ENCODE results near the gene SHLD2.
A peak's percentile ranks its signal among the peaks of the same experiment; 100 is the strongest.
"Not testable (repeated sequence)": the region's sequence is repeated elsewhere in the genome, so short reads cannot be mapped to it uniquely, and the experiment has no call there.

The SHLD2 gene

DNA sequence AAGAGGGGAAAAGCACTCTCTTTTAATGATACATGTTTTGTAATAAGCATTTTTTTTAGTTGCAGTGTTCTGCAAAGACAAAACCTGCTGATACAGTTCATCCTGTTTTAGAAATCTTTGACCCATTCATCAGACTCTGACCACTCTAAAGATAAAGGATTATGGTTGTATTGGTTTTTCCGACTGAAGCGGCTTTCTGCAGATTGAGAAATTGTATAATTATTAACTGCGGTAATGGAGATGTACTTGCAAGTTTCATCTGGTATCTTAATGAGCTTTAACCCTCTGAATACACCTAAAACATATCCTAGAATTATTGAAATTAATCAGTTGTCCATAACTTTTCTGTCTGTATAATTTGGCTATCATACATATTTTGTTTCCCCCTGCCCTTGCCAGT lies 50.6 kb downstream of the SHLD2 start:
- DNase-seq (ENCODE audit: low spot score), result not testable (repeated sequence)

DNA sequence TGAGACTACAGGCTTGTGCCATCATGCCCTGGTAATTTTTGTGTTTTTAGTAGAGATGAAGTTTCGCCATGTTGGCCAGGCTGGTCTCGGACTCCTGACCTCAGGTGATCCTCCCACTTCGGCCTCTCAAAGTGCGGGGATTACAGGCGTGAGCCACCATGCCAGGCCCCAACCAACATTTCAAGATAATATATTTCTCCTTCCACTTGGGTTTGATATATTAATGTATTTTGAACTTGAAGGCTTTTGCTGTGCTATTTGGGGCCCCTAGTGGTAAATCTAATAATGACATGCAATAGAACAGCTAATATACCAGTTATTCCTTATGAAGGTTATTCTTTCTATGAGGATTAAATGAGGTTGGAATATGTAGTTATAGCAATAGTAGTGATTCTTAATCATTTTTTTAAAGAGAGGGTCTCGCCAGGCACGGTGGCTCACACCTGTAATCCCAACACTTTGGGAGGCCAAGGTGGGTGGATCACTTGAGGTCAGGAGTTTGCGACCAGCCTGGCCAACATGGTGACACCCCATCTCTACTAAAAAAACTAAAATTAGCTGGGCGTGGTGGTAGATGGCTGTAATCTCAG lies 54.1 kb downstream of the SHLD2 start:
- DNase-seq (ENCODE audit: low spot score), result not testable (repeated sequence)

DNA sequence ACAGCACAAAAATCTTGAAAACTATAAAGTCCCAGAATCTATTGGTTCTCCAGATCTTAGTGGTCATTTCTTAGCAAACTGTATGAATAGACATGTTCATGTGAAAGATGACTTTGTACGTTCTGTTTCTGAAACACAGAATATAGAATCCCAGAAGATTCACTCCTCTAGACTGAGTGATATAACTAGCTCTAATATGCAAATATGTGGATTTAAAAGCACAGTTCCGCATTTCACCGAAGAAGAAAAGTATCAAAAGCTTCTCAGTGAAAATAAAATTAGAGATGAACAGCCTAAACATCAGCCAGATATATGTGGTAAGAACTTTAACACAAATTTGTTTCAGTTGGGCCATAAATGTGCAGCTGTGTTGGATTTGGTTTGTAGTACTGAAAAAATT lies 56.5 kb downstream of the SHLD2 start:
- not testable (repeated sequence) for DNase-seq (ENCODE audit: low spot score)

DNA sequence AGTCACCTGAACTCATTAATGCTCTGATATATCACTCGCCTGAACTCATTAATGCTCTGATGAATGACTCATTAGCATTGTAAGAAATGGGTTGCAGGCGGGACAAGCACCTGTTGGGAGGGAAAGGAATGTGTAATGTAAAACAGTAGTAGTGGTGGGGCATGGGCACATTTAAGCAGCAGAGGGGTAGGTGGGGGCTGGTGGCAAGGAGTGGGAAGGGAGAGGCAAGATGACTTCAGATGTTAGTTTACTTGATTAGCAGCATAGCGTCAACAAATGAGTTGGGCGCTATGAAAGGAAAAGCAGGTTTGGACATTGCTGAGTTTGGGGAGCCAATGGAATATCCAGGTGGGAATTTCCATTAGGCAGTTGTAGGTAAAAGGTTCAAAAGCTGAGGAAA lies 61.8 kb downstream of the SHLD2 start:
- DNase-seq (ENCODE audit: low spot score), result not testable (repeated sequence)

DNA sequence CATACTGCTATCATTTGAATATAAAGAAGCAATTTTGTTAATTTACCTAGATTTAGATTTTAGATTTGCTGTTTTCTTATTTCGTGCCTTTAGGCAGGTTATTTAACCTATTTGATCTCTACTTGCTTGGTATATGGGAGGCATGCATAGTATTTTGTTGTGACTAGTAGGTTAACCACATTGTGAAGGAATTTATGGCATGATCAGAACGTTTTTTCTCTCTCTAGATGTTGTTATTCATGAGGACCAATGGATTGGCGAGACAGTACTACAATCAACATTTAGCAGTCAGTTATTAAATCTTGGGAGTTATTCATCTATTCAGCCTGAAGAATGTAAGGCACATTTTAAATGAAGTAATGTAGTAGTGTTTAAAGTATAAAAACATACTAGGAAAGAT lies 62.8 kb downstream of the SHLD2 start:
- not testable (repeated sequence) for DNase-seq (ENCODE audit: low spot score)

DNA sequence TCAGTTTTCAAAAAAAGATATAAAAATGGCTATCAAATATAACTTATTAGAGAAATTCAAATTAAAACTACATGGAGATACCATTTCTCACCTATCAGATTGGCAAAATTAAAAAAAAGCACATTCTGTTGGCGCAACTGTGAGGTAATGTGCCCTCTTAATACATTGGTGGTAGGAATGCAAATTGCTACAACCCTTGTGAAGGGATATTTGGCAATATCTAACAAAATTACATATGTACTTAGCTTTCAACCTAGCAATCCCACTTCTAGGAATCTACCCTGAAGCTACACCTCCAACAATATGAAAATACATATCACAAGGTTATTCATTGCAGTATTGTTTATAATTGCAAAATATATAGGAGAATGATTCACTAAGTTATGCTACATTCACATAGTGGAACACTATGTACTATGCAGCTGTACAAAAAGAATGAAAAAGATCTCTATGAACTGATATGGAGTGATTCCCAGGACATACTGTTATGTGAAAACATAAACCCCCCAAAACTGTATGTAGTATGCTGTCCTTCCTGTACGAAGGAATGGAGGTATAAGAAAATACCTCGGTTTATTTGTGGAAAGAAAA lies 67.8 kb downstream of the SHLD2 start:
- not testable (repeated sequence) for DNase-seq (ENCODE audit: low spot score)

DNA sequence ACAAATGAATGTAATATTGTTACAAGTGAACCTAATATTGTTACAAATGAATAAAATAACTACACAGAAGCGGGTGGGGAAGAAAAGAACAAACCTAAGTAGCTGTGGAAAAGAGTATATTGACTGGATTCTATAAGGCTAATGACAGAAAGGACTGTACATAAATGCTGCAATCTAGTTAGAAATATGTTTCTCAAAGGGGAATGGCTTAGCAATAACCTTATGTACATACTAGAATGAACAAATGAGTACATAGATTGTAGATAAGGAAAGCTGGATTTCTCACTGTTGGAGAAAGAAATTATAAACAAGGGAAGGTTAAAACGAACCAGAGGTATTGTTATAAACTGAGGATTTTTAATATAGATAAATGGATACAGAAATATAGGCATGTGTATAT lies 68.4 kb downstream of the SHLD2 start:
- DNase-seq (ENCODE audit: low spot score), result not testable (repeated sequence)

DNA sequence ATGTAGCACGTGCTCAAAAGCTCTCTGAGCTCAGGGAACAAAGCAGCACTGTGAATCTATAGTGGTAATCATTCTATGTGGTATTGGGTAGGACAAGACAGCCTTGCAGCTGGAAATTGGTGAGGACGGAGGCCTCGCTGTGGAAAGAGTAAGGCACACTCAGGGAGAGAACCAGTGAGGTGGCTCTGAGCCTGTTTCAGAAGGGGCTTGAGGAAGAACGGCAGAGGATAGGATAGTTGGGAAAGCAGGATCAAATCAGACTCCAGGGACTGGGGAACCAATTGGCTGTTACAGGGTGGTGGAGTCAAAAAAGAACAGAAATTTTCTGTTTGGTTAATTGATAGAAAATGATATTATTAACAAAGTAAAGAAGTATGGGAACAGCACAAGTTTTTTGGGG lies 74.9 kb downstream of the SHLD2 start:
- not testable (repeated sequence) for DNase-seq (ENCODE audit: low spot score)

DNA sequence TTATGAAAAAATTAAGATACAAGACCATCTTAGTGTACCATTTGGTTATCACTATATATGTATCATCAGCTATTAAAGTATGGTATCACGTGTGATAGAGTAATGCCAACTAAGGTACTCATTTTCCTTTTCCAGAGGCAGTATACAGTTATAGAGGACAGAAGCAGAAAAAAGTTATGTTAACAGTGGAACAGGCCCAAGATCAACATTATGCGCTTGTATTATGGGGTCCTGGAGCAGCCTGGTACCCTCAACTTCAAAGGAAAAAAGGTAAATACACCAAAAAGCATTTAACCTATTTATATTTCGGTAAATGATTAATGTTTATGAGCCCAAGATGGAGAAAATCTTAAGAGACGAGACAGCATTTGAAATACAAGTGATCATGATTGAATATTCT lies 75.7 kb downstream of the SHLD2 start:
- not testable (repeated sequence) for DNase-seq (ENCODE audit: low spot score)

DNA sequence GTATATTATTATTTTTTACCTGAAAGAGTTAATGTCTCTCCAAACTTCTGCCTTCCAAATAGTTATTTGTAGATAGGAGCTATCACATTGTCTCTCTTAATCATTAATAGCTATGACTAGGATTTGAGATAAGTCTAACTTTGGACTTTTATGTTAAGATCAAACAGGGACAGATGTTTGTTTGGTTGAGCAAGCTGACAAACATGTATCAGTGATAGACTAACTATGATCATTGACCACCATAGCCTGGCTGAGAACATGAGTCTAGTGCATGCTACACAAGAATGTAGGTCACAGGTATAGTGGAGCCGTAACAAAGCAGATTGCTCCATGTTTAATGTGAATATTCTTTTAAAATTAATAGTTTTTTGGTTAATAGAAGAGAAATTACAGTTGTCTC lies 76.7 kb downstream of the SHLD2 start:
- not testable (repeated sequence) for DNase-seq (ENCODE audit: low spot score)

DNA sequence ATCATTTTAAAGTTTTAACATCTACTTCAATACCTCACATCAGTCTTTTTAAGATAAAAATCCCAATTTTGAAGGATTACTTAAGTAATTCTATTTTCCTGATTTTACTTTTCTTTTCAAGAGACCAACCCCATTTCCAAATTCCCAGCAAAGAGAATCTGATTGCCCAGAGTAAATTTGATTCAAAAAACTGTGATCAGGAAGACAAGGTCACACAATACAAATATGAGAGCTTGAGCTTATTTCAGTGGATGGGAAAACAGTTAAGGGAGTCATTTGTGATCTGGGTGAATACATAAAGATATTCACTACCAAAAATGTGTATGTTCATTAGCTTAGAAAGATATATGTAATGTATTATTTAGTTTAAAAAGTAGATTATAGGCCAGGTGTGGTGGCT lies 77.2 kb downstream of the SHLD2 start:
- not testable (repeated sequence) for DNase-seq (ENCODE audit: low spot score)

DNA sequence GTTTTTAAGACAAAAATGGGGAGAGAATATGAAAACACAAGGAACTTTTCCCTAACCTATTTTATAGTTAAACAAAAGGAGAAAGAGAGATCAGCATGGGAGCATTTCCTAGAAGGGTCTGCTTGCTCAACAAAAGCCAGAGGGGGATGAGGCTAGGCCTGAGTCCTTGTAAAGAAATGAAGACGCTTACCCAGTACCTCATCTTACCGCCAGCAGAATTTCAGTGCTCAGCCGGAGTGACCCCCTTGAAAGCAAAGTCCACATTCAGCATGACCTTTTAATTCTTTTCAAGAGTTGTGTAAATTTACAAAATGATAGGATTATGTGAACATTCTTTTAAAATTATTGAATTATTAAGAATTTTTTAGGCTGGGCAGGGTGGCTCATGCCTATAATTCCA lies 82.6 kb downstream of the SHLD2 start:
- not testable (repeated sequence) for DNase-seq (ENCODE audit: low spot score)

DNA sequence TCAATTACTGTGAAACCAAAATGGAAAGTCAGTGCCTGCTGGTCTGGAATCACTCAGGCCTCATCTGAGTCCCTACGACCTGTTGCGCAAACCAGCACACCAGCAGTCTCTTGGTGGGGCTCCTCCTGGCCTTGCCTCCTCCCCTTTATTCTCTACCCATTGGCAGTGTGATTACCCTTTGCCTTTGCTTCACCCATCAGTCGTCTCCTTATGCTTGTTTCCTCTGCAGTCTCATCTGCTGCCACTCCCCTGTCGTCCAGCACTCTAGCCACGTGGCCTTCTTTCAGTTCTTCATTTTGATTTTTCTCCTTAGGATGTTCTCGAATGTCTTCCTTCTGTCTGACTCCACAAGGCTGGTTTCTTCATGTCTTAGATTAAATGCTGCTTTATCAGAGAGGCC lies 89.4 kb downstream of the SHLD2 start:
- peak; percentile 2 for DNase-seq (ENCODE audit: low spot score)

DNA sequence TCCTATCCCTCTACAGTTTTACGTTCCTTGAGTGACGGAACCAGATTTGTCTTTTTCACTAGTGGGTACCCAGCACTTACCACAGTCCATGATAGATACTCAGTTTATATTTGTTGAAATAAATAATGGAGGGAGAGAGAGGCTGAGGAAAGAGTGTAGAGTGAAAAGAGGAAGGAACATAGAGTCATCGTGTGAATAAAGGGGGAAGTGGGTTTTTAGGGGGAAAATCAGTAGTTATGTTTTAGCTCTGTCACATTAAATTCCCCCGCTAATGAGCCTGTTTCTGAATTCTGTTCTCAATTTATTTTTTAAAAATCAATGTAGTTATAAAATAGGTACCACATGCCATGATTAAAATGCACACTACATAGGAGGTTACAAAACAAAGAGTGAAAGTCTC lies 91.0 kb downstream of the SHLD2 start:
- DNase-seq (ENCODE audit: low spot score), result not testable (repeated sequence)

DNA sequence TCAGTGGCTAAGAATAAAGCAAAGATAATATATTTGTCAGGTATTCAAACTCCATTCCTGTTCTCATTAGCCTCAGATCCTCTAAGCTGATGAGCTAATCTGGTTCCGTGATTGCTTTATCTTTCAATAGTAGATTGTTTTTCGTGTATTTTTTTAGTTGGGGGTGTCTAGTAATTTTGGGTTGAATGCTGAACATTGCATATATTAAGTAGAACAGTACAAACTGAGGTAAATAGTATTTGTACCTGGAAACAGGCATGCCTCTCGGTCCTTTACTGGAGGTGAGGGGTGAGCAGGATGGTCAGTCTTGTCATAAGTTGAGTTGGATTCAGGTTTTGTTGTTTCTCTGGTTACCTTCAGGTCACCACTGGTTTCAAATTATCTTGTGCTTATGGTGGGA lies 92.6 kb downstream of the SHLD2 start:
- not testable (repeated sequence) for DNase-seq (ENCODE audit: low spot score)

DNA sequence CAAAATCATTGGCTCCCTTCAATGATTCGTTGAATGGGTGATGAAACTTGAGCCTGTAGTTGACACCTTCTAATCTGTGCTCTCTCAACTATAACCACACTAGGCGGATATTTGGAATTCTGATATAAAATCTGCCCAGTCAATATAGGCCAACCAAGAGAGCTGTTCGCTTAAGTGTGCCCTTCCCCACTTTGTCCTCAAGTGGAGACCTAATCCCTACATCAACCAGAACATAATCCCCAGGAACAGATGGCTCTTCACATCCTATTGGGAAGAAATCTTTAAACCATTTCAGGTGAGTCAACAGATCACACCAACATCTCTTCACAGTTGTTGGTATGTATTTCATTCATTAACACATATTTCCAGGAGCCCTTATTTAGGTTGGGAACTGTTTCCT lies 96.8 kb downstream of the SHLD2 start:
- not testable (repeated sequence) for DNase-seq (ENCODE audit: low spot score)

DNA sequence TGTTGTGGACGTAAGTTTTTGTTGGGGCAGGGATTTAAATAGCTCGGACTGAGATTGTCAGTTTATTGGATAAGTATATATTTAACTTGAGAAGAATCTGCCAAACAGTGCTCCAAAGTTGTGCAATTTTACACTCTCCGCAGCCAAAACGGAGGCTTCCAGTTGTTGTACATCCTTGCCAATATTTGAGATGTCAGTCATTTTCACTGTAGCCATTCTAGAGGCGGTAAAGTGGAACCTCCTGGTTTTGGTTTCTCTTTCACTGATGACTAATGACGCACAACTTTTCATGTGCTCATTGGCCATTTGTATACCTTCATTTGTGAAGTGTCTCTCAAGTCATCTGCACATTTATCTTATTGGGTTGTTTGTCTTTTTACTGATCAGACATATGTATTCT lies 105.9 kb downstream of the SHLD2 start:
- not testable (repeated sequence) for DNase-seq (ENCODE audit: low spot score)

DNA sequence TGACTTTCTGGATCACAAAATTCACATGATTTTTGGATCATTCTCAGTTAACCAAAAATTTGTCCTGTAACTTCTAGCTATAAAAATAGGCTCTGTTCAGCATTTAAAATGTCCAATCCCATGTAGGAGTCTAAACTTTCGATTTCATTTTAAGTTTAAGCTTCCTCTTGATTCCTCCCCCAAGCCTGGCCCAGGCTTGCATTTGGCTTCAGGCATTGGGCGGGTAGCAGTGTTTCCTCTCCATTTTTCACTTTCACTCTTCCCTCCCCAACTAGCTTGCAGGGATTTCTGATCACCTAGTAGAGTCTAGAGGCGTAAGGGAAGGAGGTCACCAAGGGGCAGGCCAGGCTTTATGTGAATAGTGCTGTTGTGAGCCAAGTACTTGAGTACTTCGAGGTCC lies 109.8 kb downstream of the SHLD2 start:
- not testable (repeated sequence) for DNase-seq (ENCODE audit: low spot score)

DNA sequence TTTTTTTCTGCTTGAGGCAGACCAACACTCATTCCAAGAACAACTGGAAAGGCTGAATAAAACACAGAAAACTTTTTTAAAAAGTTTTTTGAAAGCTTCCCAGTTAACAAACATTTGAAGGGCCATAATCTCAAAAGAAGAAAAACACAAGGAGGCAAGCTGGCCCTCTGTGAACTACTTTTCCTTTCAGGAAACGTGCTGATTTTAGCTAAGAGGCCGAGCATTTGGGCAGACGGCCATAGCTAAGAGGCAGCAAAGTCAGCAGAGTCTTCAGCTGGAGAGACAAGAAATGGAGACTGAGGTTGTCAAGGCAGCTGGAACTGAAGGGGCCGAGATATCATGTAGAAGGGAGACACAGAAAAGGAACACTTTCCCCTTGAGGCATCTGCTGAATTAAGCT lies 111.9 kb downstream of the SHLD2 start:
- DNase-seq (ENCODE audit: low spot score), result not testable (repeated sequence)

DNA sequence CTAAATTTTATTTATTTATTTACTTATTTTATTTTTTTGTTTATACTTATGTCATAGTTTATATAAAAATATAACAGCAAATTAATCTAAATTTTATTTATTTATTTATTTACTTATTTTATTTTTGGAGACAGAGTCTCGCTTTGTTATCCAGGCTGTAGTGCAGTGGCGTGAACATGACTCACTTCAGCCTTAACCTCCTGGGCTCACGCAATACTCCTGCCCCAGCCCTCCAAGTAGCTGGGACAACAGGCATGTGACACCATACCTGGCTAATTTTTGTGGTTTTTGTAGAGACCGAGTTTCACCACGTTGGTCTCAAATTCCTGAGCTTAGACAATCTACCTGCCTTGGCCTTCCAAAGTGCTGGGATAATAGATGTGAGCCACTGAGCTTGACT lies 115.3 kb downstream of the SHLD2 start:
- DNase-seq (ENCODE audit: low spot score), result not testable (repeated sequence)

DNA sequence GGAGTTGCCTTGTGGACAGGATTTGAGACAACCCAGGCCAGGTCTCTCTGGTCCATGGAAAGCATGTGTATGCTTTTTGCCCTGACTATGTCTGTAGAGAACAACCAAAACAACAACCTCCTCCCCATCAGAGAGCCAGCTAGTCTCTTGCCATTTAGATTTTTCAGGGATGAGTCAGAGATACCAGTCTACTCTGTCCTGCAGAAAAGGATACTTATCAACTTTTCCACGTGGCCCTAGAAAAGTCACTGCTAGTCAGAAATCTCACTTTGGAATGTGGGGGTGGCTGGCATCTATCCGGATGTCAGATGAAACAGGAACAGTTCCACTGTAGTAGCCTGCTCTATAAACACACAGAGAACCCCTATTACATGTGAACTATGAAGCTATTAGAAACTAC lies 116.8 kb downstream of the SHLD2 start:
- DNase-seq (ENCODE audit: low spot score), result not testable (repeated sequence)

DNA sequence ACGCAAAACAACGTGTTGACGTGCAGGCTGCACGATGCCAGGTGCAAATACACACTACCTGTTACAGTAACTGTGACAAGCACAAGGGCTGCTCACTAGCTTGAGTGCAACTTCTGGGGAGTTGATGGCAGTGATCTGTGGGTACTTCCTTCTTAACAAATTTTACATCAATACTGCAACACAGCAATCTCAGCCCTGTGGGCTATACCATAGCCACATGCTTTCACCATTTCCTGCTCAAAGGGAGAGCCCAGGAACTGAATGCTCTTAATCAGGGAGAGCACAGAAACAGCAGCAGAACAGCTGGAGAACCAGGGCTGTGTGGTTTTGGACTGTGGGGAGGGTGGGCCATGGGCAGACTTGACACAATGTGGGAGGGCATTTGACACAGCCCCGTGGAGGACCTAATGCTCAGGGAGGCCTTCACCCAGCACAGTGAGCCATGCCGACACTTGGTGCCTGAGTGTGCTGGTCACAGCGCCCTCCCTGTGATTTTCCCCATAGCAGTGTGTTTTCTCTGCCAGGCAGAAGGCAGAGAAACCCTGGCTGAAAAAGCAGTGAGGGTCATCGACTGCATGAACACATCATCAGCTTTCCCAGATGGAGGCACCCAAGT lies 118.3 kb downstream of the SHLD2 start:
- not testable (repeated sequence) for DNase-seq (ENCODE audit: low spot score)

DNA sequence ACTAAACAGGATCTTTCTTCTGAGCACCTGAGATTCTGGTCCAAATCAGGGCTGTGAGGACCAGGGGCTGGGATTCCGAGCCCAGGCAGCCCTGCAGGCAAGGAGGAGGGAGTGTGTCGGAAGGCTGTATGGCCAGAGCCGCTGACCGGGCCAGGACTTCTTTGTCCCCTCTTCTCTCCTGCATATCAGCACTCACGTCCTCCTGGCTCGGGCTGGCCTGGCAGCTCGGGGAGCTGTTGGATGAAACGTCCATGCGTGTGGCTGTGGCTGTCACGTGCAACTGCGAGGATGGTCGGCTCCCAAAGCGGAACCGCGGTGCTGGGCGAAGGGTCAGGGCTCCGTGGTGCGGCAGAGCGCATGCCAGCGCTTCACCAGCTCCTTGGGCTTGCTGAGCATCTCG lies 118.8 kb downstream of the SHLD2 start:
- DNase-seq (ENCODE audit: low spot score), result not testable (repeated sequence)

DNA sequence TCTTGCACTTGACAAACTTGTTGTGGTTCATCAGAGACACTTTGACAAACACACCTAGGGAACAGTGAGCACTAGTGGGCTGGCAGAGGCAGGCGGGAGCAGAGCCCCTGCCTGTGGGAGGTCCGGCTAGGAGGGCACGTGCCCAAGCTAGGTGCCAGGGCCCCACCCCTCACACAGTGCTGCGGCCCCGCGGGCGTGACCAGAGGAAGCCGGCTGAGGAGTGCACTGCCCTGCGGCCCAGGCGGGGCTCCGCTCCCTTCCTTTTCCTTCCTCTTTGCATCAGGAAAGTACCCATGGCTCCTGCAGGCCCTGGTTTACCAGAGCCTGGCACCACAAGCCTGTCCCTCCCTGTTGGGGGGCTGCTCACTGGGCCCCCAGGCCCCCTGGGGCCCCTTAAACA lies 121.1 kb downstream of the SHLD2 start:
- DNase-seq (ENCODE audit: low spot score), result not testable (repeated sequence)
